Activated CD8-positive, alpha-beta memory T cell treated with anti-CD3 and anti-CD28 coated beads, Interleukin-2, amount 50 U/mL, for 1 hour (primary cell): ENCODE data around the gene SLC22A17.
"Not testable (repeated sequence)": the region's sequence is repeated elsewhere in the genome, so short reads cannot be mapped to it uniquely, and the experiment has no call there.

Experiments used
- DNase-seq: peaks from one replicate; pipeline ENCODE4 v3.0.0-alpha.2; 2020; ENCODE audit errors: extremely low read depth

The SLC22A17 gene

DNA sequence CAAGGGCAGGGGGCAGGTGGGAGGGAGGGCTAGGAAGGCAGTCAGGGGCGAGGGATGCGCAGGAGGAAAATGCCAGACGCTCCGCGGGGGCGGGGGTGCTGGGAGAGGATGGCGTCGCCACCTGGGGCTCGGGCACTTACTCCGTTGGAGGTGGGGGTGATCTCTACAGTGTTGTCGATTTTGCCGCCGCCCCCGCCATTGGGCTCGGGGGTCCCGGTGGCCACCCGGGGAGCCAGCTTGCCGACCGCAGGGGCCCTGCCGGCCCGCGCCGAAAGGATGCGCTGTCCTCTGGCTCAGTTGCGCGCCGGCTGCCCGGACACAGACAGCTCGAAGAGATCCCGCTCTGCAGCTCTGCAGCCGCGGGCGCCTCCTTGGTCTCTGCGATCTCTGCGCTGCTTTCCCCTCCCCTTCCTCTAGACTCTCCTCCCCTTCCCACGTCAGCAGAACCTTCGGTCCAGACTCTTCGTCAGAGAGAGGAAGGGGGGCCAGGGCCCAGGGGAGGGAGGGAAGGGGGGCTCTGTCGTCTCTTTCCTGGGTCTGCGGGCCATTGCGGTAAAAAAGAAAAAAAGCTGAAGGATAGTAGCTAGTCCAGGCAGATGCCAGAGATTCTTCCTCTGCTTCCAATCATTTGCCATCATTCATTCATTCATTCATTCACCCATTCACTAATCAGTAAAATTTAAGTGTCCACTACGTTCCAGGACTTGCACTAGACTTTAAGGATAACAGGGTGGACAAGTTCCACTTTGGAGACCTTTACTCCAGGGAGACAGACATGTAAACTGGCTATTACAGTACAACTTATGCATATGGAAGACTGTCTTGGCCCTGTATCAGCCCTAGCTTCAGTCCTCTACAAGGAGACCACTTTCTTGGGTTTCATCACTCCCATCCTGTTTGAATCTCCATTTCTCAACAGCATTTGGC, at the start of gene SLC22A17:
Gene SLC22A17 (minus strand): TSS at position 382 of the 927 bp plus-strand sequence.
- DNase-seq: peak; percentile 30

GRCh38 chr14:23401291-23401690, 48.6 kb upstream of the SLC22A17 start:
- no peak for DNase-seq

- DNase-seq: not testable (repeated sequence)
Observed at GRCh38 chr14:23400496-23401149, 47.9 kb upstream of the SLC22A17 start.

- DNase-seq: no peak
Observed at GRCh38 chr14:23399591-23399990, 46.9 kb upstream of the SLC22A17 start.

- DNase-seq: no peak
Observed at GRCh38 chr14:23399136-23399535, 46.4 kb upstream of the SLC22A17 start.

- no peak for DNase-seq
Observed at GRCh38 chr14:23398348-23398747, 45.7 kb upstream of the SLC22A17 start.

DNA sequence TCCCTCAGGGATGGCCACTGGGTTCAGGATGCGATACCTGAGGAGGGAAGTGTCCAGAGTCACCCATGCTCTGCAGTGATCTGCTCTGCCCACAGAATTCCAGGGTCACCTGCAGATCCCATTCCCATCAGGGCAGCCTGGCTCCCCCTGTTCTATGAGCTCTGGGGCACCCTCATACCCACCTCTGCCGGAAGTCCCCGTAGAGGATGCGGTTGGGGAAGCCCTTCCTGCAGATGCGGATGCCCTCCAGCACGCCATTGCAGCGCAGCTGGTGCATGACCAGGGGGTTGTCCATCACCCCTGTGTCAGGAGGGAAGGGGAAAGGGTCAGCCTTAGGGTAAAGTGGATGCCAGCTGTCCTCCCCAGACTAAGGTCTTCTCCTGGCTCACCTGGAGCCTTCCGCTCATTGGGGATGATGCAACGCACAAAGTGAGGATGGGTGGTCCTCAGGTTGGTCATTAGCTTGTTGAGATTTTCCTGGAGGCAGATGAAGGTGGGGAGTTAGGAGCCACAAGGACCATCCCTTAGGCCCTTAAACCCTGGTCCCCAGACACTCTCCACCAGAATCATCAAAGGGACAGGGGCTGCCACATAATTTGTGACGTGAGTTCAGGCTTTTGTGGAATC, 44.2 kb upstream of the SLC22A17 start:
- DNase-seq: no peak

DNA sequence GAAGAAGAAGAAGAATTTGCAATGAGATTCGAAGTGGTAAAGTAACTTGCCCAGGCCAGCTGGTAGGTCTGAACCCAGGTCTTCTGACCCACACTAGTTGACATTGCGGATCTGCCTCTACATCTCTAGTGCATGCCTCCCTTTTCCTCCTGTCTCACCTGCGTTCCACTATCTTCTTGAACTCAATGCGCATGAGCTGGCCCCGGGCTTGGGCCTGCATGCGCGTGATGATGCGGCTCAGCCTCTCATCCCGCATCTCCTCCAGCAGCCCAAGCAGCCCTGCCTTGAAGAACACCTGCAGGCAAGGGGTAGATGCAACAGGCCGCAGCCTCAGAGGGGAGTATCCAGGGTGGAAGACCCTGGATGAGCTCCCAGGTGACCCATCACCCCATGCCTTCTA, 43.4 kb upstream of the SLC22A17 start:
- DNase-seq: no peak

GRCh38 chr14:23392613-23393012, 39.9 kb upstream of the SLC22A17 start:
- DNase-seq: no peak

GRCh38 chr14:23389871-23390270, 37.2 kb upstream of the SLC22A17 start:
- not testable (repeated sequence) for DNase-seq

DNA sequence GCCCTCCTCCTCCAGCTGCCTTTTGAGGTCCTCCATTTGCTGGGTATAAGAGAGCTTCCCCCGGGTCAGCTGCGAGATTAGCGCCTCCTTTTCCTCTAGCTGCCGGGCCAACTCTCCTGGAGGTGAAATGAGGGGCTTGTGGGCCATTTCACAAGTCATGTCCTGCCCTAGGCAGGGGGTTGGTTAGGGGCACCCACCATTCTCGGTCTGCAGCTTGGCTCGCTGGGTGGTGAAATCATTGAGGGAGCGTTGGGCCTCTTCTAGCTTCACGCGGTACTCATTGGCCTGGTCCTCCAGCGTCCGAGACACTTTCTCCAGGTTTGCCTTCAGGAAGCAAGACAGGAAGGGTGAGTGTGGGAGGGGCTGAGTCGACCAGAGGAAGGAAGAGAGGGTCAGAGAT, 36.7 kb upstream of the SLC22A17 start:
- no peak for DNase-seq

GRCh38 chr14:23388996-23389395, 36.3 kb upstream of the SLC22A17 start:
- no peak for DNase-seq

- DNase-seq: no peak
Observed at GRCh38 chr14:23387916-23388882, 35.5 kb upstream of the SLC22A17 start.

GRCh38 chr14:23386999-23387398, 34.3 kb upstream of the SLC22A17 start:
- no peak for DNase-seq

- not testable (repeated sequence) for DNase-seq
Observed at GRCh38 chr14:23386266-23386657, 33.6 kb upstream of the SLC22A17 start.

GRCh38 chr14:23385642-23386265, 33.1 kb upstream of the SLC22A17 start:
- DNase-seq: no peak

DNA sequence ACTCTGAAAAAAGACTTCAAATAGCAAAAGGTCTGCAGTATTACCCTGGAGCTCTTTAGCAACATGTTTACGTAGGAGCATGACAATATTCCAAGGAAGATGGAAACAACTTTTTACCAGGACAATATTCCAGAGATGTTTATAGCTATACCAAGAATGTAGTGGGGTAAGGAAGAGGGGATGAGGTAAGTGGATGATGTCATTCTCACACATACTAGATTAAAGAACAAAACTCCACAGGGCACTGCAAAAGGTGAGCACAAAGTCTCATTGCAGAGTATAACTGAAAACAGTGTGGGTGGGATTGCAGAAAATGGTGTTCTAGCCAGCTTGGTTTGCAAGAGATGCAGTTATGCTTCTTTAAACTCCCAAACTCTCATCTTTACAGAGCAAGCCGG, 32.6 kb upstream of the SLC22A17 start:
- no peak for DNase-seq

DNA sequence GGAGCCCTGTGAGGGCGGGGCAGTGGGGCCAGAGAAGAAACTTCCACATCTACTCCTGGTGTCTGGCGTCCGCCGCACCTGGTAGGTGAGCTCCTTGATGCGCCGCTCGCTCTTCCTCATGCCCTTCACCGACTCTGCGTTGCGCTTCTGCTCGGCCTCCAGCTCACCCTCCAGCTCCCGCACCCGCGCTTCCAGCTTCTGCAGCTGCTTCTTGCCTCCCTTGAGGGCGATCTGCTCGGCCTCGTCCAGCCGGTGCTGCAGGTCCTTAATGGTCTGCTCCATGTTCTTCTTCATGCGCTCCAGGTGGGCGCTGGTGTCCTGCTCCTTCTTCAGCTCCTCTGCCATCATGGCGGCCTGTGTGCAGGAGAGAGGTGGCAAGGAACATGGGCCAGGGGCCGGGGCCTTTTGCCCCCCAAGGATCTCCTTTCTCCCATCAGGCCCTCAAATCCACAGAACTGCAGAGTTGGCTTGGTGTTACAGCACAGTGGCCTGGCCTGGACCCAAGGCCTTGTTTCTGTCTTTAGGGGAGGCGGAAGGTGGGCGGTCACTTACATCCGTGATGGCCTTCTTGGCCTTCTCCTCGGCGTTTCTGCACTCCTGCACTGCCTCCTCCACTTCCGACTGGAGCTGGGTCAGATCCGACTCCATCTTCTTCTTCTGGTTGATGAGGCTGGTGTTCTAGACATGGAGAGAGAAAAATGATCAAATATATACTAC, 31.8 kb upstream of the SLC22A17 start:
- no peak for DNase-seq

DNA sequence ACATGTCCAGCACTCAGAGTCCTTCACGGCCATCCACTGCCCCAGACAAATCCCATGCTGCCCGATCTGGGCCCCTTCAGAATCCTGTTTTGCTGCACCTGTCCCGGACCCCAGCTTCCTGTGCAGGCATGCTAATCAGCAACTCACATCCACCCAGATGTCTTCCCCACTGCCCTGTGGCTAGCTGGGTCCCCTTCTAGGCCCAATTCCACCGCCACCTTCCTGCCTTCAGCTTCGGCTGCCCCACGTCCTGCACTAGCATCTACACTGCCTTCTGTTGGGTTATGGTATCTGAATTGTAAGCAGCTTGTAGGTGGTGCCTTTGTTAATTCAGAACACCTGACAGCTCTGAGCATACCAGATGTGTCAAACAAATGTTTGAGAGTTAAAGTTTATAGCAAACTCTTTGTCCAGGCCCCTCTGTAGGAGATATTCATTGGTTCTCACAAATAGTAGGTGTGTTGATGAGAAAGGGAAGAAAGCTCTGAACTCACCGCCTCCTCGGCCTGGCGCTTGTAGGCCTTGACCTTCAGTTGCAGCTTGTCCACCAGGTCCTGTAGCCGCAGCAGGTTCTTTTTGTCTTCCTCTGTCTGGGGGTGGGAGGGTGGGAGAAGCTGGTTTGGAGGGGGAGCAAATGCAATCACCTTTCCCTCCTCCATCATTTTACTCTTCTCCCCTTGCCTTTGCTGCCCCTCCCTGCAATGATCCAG, 30.2 kb upstream of the SLC22A17 start:
- DNase-seq: no peak

- DNase-seq: no peak
Observed at GRCh38 chr14:23382276-23382675, 29.6 kb upstream of the SLC22A17 start.
